ENCODE data around the gene ARHGEF39.

ARHGEF39 gene

GRCh38 chr9:35688558-35689541, 23.9 kb upstream of the ARHGEF39 start (continued):
- TF ChIP-seq, protein P1, sequence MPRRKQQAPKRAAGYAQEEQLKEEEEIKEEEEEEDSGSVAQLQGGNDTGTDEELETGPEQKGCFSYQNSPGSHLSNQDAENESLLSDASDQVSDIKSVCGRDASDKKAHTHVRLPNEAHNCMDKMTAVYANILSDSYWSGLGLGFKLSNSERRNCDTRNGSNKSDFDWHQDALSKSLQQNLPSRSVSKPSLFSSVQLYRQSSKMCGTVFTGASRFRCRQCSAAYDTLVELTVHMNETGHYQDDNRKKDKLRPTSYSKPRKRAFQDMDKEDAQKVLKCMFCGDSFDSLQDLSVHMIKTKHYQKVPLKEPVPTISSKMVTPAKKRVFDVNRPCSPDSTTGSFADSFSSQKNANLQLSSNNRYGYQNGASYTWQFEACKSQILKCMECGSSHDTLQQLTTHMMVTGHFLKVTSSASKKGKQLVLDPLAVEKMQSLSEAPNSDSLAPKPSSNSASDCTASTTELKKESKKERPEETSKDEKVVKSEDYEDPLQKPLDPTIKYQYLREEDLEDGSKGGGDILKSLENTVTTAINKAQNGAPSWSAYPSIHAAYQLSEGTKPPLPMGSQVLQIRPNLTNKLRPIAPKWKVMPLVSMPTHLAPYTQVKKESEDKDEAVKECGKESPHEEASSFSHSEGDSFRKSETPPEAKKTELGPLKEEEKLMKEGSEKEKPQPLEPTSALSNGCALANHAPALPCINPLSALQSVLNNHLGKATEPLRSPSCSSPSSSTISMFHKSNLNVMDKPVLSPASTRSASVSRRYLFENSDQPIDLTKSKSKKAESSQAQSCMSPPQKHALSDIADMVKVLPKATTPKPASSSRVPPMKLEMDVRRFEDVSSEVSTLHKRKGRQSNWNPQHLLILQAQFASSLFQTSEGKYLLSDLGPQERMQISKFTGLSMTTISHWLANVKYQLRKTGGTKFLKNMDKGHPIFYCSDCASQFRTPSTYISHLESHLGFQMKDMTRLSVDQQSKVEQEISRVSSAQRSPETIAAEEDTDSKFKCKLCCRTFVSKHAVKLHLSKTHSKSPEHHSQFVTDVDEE (CRISPR knock-in tag; IDR thresholded peaks at IDR 0.05) = no peak
- no peak for TF ChIP-seq ZC3H10 (CRISPR knock-in tag; IDR thresholded peaks at IDR 0.05)
- TF ChIP-seq RARB (CRISPR knock-in tag; IDR thresholded peaks at IDR 0.05) = no peak
- no peak for TF ChIP-seq SNAI2 (CRISPR knock-in tag; IDR thresholded peaks at IDR 0.05)
- TF ChIP-seq CSDC2 (CRISPR knock-in tag; IDR thresholded peaks at IDR 0.05) = no peak
- no peak for TF ChIP-seq ZFP3 (CRISPR knock-in tag; IDR thresholded peaks at IDR 0.05)
- no peak for TF ChIP-seq ISL1 (CRISPR knock-in tag; IDR thresholded peaks at IDR 0.05)

GRCh38 chr9:35687972-35688557, 23.1 kb upstream of the ARHGEF39 start:
- ATAC-seq = no peak
- no peak for TF ChIP-seq GLIS3 (CRISPR knock-in tag; IDR thresholded peaks at IDR 0.05)
- no peak for TF ChIP-seq TCF4 (CRISPR knock-in tag; IDR thresholded peaks at IDR 0.05; ENCODE audit: borderline replicate concordance)
- TF ChIP-seq, protein P1 (CRISPR knock-in tag; IDR thresholded peaks at IDR 0.05) = no peak
- TF ChIP-seq, protein P2, sequence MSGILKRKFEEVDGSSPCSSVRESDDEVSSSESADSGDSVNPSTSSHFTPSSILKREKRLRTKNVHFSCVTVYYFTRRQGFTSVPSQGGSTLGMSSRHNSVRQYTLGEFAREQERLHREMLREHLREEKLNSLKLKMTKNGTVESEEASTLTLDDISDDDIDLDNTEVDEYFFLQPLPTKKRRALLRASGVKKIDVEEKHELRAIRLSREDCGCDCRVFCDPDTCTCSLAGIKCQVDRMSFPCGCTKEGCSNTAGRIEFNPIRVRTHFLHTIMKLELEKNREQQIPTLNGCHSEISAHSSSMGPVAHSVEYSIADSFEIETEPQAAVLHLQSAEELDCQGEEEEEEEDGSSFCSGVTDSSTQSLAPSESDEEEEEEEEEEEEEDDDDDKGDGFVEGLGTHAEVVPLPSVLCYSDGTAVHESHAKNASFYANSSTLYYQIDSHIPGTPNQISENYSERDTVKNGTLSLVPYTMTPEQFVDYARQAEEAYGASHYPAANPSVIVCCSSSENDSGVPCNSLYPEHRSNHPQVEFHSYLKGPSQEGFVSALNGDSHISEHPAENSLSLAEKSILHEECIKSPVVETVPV (CRISPR knock-in tag; IDR thresholded peaks at IDR 0.05) = no peak
- no peak for TF ChIP-seq PATZ1 (CRISPR knock-in tag; IDR thresholded peaks at IDR 0.05; ENCODE audit: borderline replicate concordance)
- TF ChIP-seq OSR1 (CRISPR knock-in tag; IDR thresholded peaks at IDR 0.05) = no peak
- no peak for TF ChIP-seq BACH2 (CRISPR knock-in tag; IDR thresholded peaks at IDR 0.05; ENCODE audit: borderline replicate concordance)
- TF ChIP-seq, protein P3, sequence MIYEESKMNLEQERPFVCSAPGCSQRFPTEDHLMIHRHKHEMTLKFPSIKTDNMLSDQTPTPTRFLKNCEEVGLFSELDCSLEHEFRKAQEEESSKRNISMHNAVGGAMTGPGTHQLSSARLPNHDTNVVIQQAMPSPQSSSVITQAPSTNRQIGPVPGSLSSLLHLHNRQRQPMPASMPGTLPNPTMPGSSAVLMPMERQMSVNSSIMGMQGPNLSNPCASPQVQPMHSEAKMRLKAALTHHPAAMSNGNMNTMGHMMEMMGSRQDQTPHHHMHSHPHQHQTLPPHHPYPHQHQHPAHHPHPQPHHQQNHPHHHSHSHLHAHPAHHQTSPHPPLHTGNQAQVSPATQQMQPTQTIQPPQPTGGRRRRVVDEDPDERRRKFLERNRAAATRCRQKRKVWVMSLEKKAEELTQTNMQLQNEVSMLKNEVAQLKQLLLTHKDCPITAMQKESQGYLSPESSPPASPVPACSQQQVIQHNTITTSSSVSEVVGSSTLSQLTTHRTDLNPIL (CRISPR knock-in tag; IDR thresholded peaks at IDR 0.05; ENCODE audit: low read depth) = no peak
- TF ChIP-seq ZFP3 (CRISPR knock-in tag; IDR thresholded peaks at IDR 0.05) = no peak
- TF ChIP-seq ZNF70 (CRISPR knock-in tag; IDR thresholded peaks at IDR 0.05) = no peak
- TF ChIP-seq ISL1 (CRISPR knock-in tag; IDR thresholded peaks at IDR 0.05) = no peak
- TF ChIP-seq, protein P4, sequence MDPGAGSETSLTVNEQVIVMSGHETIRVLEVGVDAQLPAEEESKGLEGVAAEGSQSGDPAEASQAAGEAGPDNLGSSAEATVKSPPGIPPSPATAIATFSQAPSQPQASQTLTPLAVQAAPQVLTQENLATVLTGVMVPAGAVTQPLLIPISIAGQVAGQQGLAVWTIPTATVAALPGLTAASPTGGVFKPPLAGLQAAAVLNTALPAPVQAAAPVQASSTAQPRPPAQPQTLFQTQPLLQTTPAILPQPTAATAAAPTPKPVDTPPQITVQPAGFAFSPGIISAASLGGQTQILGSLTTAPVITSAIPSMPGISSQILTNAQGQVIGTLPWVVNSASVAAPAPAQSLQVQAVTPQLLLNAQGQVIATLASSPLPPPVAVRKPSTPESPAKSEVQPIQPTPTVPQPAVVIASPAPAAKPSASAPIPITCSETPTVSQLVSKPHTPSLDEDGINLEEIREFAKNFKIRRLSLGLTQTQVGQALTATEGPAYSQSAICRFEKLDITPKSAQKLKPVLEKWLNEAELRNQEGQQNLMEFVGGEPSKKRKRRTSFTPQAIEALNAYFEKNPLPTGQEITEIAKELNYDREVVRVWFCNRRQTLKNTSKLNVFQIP (CRISPR knock-in tag; IDR thresholded peaks at IDR 0.05; ENCODE audit: borderline replicate concordance, low read depth) = no peak
- no peak for TF ChIP-seq ZNF8 (CRISPR knock-in tag; IDR thresholded peaks at IDR 0.05)
- TF ChIP-seq ESRRG (CRISPR knock-in tag; IDR thresholded peaks at IDR 0.05) = no peak
- TF ChIP-seq ZC3H10 (CRISPR knock-in tag; IDR thresholded peaks at IDR 0.05) = no peak
